Uterus (tissue), 4 donors: ENCODE results near the gene GOLGA7B. TPM values are rescaled to one million over a fixed set of nuclear protein-coding genes. Genes with fewer than 3 reads are reported as not detected.
A peak's percentile ranks its signal among the peaks of the same experiment; 100 is the strongest.

ENCODE experiments used
- DNase-seq, 2 donors: peaks; one replicate each; pipeline ENCODE4 v3.0.0-alpha.2; 2019 to 2020
- H3K27ac ChIP-seq, 2 donors: fragments of 200-600 bp; sonication (generic); 1 replicate in 1 of 2; 2 replicates in 1 of 2; pipeline ENCODE4 v1.5.1; 2016 to 2018
- H3K27me3 ChIP-seq, 2 donors: fragments of 200-600 bp; sonication (generic); one replicate each; pipeline ENCODE4 v1.5.1; 2018 to 2019; ENCODE audit warnings: control low read depth in 1 of 2
- H3K36me3 ChIP-seq, 2 donors: fragments of 200-600 bp; sonication (generic); one replicate each; pipeline ENCODE4 v1.5.1; 2019; ENCODE audit warnings: control low read depth in 1 of 2
- H3K4me1 ChIP-seq, 2 donors: fragments of 200-600 bp; sonication (generic); one replicate each; pipeline ENCODE4 v1.5.1; 2018 to 2019; ENCODE audit warnings: control low read depth in 1 of 2
- H3K4me3 ChIP-seq, 2 donors: fragments of 200-600 bp; sonication (generic); 1 replicate in 1 of 2; 2 replicates in 1 of 2; pipeline ENCODE4 v1.5.1; 2018 to 2019; ENCODE audit warnings: mild to moderate bottlenecking in 1 of 2
- H3K9me3 ChIP-seq, 2 donors: fragments of 200-600 bp; sonication (generic); one replicate each; pipeline ENCODE4 v1.5.1; 2019; ENCODE audit warnings: control low read depth in 1 of 2
- CTCF ChIP-seq, 4 experiments: fragments of 200-600 bp in 2 of 4; fragments of 450-650 bp in 2 of 4; sonication (generic) in 2 of 4; IDR thresholded peaks; one replicate each; pipeline ENCODE4 v1.5.1; 2016 to 2019; ENCODE audit warnings: antibody characterized with exemption in 4 of 4, mild to moderate bottlenecking in 2 of 4, moderate library complexity in 1 of 4
- POLR2A ChIP-seq, 2 donors: fragments of 450-650 bp; IDR thresholded peaks; one replicate each; pipeline ENCODE4 v1.6.1; 2016; ENCODE audit warnings: antibody characterized with exemption in 2 of 2, mild to moderate bottlenecking in 1 of 2, moderate library complexity in 1 of 2
- intact Hi-C: fragments of 100-400 bp; cut with DNase I; formaldehyde crosslinking; loops from one replicate; pipeline ENCODE4 v1.15.1; 2023; ENCODE audit warnings: low total_unique reads
- total RNA-seq, 4 donors: library from RNA; depleted of rRNA in 3 of 4; stranded (reverse); fragments of >200 nt in 3 of 4; gene quantifications; one replicate each; pipeline versions ENCODE4 v1.1.0 to v1.2.4, GENCODE V29; 2014 to 2023
- donor health status: DM: yes; HTN: yes; CAD: no.

The GOLGA7B gene
- total RNA-seq, 4 donors from 2014 or later, result 0.09 to 3.1 TPM; not detected in 2

- Histone ChIP-seq H3K27ac (no peak overlapping the region), H3K36me3 (no peaks in the 10 kb centered on the region), H3K4me1 (no peaks in the 10 kb centered on the region), H3K9me3 (no peaks in the 10 kb centered on the region), H3K4me3 (no peak overlapping the region), H3K27me3 (no peaks in the 10 kb centered on the region)
- TF ChIP-seq POLR2A (IDR thresholded peaks at IDR 0.05), result no peak
- no peak for TF ChIP-seq CTCF (IDR thresholded peaks at IDR 0.05)
- no peak for DNase-seq
- intact Hi-C loops, result no loop called here
Observed at GRCh38 chr10:97913193-97913592, 63.5 kb downstream of the GOLGA7B start.

GRCh38 chr10:97913614-97914013 is 64.0 kb downstream of the GOLGA7B start:
- H3K36me3 ChIP-seq, result no peaks in the 10 kb centered on the region
- no peaks in the 10 kb centered on the region for H3K27me3 ChIP-seq
- TF ChIP-seq CTCF (IDR thresholded peaks at IDR 0.05) (no peak), POLR2A (IDR thresholded peaks at IDR 0.05) (no peak)
- intact Hi-C loops, result no loop called here
- H3K4me1 ChIP-seq, result no peaks in the 10 kb centered on the region
- no peak overlapping the region for H3K4me3 ChIP-seq
- DNase-seq, result no peak
- H3K9me3 ChIP-seq, result no peaks in the 10 kb centered on the region
- H3K27ac ChIP-seq, result no peak overlapping the region

GRCh38 chr10:97914171-97914836 is 64.7 kb downstream of the GOLGA7B start:
- Histone ChIP-seq H3K36me3 (no peaks in the 10 kb centered on the region), H3K27ac (no peak overlapping the region), H3K4me3 (no peak overlapping the region), H3K9me3 (no peaks in the 10 kb centered on the region), H3K4me1 (no peaks in the 10 kb centered on the region), H3K27me3 (no peaks in the 10 kb centered on the region)
- TF ChIP-seq POLR2A (IDR thresholded peaks at IDR 0.05), result no peak
- TF ChIP-seq CTCF (IDR thresholded peaks at IDR 0.05), result no peak
- DNase-seq, result no peak
- intact Hi-C loops, result no loop called here

GRCh38 chr10:97914837-97915211 is 65.2 kb downstream of the GOLGA7B start:
- no peaks in the 10 kb centered on the region for H3K9me3 ChIP-seq
- no peaks in the 10 kb centered on the region for H3K36me3 ChIP-seq
- no peak for TF ChIP-seq POLR2A (IDR thresholded peaks at IDR 0.05)
- TF ChIP-seq CTCF (IDR thresholded peaks at IDR 0.05), result peak; percentile 59 to 77 (median 70)
- no peaks in the 10 kb centered on the region for H3K27me3 ChIP-seq
- H3K4me3 ChIP-seq, result no peak overlapping the region
- H3K27ac ChIP-seq, result no peak overlapping the region
- intact Hi-C loops, result no loop called here
- DNase-seq, result peak; percentile 25 to 64
- no peaks in the 10 kb centered on the region for H3K4me1 ChIP-seq

- TF ChIP-seq POLR2A (IDR thresholded peaks at IDR 0.05) (no peak), CTCF (IDR thresholded peaks at IDR 0.05) (no peak)
- intact Hi-C loops, result no loop called here
Observed at GRCh38 chr10:97915346-97916131, 65.9 kb downstream of the GOLGA7B start.

More at GRCh38 chr10:97915346-97916131, 65.9 kb downstream of the GOLGA7B start:
- no peaks in the 10 kb centered on the region for H3K36me3 ChIP-seq
- no peak overlapping the region for H3K4me3 ChIP-seq
- DNase-seq, result no peak
- no peaks in the 10 kb centered on the region for H3K9me3 ChIP-seq
- no peaks in the 10 kb centered on the region for H3K27me3 ChIP-seq
- no peak overlapping the region for H3K27ac ChIP-seq
- H3K4me1 ChIP-seq, result no peaks in the 10 kb centered on the region
